ENCODE data around the gene PSMD3.

Gene PSMD3

GRCh38 chr17:39952680-39953470 lies 27.7 kb upstream of the PSMD3 start:
- no peaks in the 10 kb centered on the region for H3K27me3 ChIP-seq (ENCODE audit: insufficient read depth, low read depth, severe bottlenecking)
- peak overlapping the region; percentile 34 for H3K4me3 ChIP-seq (ENCODE audit: low read depth, low read length)
- peaks cover 3% of the 10 kb centered on the region for H3K9me3 ChIP-seq (ENCODE audit: severe bottlenecking)
- peak; percentile 97 for DNase-seq
- no peaks in the 10 kb centered on the region for H3K36me3 ChIP-seq
- TF ChIP-seq, protein P1, sequence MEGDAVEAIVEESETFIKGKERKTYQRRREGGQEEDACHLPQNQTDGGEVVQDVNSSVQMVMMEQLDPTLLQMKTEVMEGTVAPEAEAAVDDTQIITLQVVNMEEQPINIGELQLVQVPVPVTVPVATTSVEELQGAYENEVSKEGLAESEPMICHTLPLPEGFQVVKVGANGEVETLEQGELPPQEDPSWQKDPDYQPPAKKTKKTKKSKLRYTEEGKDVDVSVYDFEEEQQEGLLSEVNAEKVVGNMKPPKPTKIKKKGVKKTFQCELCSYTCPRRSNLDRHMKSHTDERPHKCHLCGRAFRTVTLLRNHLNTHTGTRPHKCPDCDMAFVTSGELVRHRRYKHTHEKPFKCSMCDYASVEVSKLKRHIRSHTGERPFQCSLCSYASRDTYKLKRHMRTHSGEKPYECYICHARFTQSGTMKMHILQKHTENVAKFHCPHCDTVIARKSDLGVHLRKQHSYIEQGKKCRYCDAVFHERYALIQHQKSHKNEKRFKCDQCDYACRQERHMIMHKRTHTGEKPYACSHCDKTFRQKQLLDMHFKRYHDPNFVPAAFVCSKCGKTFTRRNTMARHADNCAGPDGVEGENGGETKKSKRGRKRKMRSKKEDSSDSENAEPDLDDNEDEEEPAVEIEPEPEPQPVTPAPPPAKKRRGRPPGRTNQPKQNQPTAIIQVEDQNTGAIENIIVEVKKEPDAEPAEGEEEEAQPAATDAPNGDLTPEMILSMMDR (IDR thresholded peaks at IDR 0.05; ENCODE audit: low read depth, low read length), result no peak
- no peak overlapping the region; the same call in 1 of the 2 replicates for H3K27ac ChIP-seq

DNA sequence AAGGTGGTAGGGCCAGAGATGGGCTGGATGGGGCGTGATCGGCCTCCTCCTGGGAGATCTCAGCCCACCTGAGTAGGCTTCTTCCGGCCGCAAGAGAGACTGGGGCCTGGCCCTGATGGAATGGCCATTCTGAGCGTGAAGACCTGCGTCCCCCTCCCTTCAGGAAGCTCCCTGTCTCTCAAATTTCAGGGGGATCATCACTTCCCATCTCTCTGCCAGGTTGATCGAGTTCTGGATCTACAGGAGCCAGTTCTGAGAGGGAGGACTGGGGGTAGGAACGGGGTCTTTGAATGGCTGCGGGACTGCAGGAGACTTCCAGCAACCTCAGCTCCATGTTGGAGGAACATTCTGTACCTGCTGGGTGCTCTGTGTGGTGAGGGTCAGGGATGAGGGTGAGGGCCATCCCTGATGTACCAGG lies 27.1 kb upstream of the PSMD3 start:
- Histone ChIP-seq H3K9me3 (ENCODE audit: severe bottlenecking) (peaks cover 3% of the 10 kb centered on the region), H3K27me3 (ENCODE audit: insufficient read depth, low read depth, severe bottlenecking) (no peaks in the 10 kb centered on the region), H3K4me3 (ENCODE audit: low read depth, low read length) (peak overlapping the region; percentile 34), H3K36me3 (no peaks in the 10 kb centered on the region), H3K27ac (peak overlapping the region; percentile 43)
- no peak for DNase-seq
- TF ChIP-seq, protein P1 (IDR thresholded peaks at IDR 0.05; ENCODE audit: low read depth, low read length), result no peak

- peak; percentile 27 for DNase-seq
- Histone ChIP-seq H3K27me3 (ENCODE audit: insufficient read depth, low read depth, severe bottlenecking) (no peaks in the 10 kb centered on the region), H3K36me3 (no peaks in the 10 kb centered on the region), H3K9me3 (ENCODE audit: severe bottlenecking) (peaks cover 3% of the 10 kb centered on the region), H3K27ac (no peak overlapping the region), H3K4me3 (ENCODE audit: low read depth, low read length) (no peak overlapping the region)
- TF ChIP-seq, protein P1 (IDR thresholded peaks at IDR 0.05; ENCODE audit: low read depth, low read length), result peak; percentile 12; the same call in 1 of the 2 replicates
Measured at GRCh38 chr17:39954876-39955275, 25.7 kb upstream of the PSMD3 start.

DNA sequence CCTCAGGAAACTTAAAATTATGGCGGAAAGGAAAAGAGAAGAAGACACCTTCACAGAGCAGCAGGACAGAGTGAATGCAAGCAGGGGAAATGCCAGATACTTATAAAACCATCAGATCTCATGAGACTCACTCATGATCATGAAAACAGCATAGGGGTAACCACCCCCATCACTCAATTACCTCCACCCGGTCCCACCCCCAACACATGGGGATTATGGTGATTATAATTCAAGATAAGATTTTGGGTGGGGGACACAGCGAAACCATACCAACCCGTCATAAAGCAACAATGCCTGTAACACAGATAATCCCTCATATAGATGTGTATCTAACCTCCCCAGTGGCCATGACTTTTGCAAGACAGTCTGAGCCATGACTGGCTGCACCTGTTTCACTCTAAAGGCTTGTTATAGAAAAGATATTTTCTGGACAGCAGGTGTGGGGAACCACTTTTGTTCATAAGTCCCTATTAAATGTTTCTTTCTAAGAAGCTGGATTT lies 24.8 kb upstream of the PSMD3 start:
- no peak for DNase-seq
- no peaks in the 10 kb centered on the region for H3K27me3 ChIP-seq (ENCODE audit: insufficient read depth, low read depth, severe bottlenecking)
- H3K36me3 ChIP-seq, result no peaks in the 10 kb centered on the region
- H3K4me3 ChIP-seq (ENCODE audit: low read depth, low read length), result no peak overlapping the region
- TF ChIP-seq, protein P1 (IDR thresholded peaks at IDR 0.05; ENCODE audit: low read depth, low read length), result no peak
- peaks cover 3% of the 10 kb centered on the region for H3K9me3 ChIP-seq (ENCODE audit: severe bottlenecking)
- H3K27ac ChIP-seq, result no peak overlapping the region

GRCh38 chr17:39960524-39961041 lies 20.0 kb upstream of the PSMD3 start:
- H3K4me3 ChIP-seq (ENCODE audit: low read depth, low read length), result no peak overlapping the region
- no peaks in the 10 kb centered on the region for H3K27me3 ChIP-seq (ENCODE audit: insufficient read depth, low read depth, severe bottlenecking)
- H3K36me3 ChIP-seq, result no peaks in the 10 kb centered on the region
- TF ChIP-seq, protein P1 (IDR thresholded peaks at IDR 0.05; ENCODE audit: low read depth, low read length), result no peak
- no peaks in the 10 kb centered on the region for H3K9me3 ChIP-seq (ENCODE audit: severe bottlenecking)
- DNase-seq, result no peak
- H3K27ac ChIP-seq, result no peak overlapping the region
